ENCODE measurements around the gene ZFP28.

Gene ZFP28

DNA sequence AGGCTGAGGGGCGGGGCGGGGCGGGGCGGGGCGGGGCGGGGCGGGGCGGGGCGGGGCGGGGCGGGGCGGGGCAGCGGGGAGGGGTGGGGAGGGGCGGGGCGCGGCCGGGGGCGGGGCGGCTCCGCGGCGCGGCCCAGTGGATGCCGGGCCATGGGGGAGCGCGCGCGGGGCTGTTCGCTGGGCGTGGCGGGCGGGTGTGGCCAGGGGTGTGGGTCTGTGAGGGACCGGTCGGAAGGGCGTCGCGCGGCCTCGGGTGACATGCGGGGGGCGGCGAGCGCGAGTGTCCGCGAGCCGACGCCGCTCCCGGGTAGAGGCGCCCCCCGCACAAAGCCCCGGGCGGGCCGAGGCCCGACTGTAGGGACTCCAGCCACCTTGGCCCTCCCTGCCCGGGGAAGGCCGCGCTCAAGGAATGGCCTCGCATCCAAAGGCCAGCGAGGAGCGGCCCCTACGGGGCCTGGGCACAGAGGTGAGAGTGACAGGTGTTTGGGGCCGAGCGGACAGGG is at the start of gene ZFP28:
Gene ZFP28 (plus strand): TSS at position 188 of the 503 bp plus-strand sequence. CDS start 71 bp downstream, at position 259.
- DNase-seq: peak; percentile 67

DNA sequence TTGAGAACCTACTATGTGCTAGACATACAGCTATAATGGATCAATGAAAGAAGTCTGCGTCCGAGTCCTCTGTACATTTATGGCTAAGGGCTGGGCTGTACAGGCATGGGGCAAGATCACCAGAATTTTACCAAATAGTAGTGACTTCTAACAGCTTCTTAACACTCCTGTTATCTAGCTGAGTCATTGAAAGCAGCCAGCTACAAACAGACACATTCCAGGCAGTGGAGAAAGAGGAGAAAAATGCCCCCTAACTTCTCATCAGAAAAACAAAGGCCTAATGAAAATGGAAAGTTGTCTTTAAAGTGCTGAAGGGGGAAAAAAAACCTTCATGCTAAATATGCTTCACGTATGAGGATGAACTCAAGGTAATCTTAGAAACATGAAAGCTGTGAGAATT is 47.3 kb upstream of the ZFP28 start:
- no peak for DNase-seq

DNA sequence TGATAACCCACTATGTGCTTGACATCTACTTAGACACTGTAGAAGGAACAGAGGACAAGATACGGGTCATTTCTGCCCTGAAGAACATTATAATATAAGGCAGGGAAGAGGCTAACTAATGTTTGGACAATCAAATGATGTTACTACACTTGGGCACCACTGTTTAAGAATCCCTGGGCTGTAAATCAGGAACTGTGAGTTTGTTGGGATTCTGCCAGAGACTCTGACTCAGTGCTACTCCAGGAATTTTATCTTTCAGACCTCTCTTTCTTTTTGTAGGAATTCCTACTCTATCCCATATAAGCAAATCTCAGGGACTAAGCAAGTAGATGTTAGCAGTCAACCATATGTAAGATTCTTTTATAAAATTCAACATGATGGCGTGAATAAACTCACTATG is 34.2 kb upstream of the ZFP28 start:
- DNase-seq: no peak

DNA sequence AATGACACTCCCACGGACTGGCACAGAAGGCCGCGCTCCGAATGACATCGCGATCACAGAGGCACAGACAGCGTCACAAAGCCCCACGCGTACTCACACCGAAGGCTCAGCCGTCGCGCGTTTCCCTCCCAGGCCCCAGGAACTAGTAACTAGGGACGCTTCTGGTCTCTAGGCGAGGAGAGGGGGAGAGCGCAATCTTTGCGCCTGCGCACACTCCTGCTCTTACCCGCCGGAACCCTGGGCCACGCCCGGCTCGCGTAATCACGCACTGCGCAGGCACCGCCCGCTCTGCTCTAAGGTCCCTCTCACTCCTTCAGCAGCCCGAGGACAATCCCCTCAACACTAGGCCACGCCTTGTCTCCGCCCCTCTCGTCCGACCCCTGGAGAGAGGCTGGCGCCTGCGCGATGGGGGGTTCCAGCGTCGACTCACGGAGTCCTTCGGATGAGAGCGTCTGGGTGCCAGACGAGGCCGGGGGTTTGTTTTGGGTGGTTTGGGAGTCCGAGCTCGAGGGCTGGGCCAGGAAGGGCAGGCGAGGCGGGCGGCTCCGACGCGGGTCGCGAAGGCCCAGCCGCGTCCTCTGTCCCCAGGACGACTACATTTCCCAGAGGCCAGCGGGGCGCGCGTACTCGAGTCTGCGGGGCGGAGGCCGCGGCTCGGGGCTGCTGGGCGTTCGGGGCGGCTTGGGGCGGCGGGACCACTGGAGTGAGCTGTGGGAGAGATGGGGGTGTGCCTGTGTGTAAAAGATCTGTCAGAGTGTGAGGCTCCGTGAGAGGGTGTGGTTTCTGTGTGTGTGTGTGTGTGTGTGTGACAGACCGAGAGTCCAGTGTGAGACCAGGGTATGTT is 31.1 kb upstream of the ZFP28 start, which contains the start of gene ZNF471:
Gene ZNF471 (plus strand): TSS at position 410 of the 844 bp plus-strand sequence. CDS start 3,717 bp downstream, outside the sequence.
- peak; percentile 84 for DNase-seq

DNA sequence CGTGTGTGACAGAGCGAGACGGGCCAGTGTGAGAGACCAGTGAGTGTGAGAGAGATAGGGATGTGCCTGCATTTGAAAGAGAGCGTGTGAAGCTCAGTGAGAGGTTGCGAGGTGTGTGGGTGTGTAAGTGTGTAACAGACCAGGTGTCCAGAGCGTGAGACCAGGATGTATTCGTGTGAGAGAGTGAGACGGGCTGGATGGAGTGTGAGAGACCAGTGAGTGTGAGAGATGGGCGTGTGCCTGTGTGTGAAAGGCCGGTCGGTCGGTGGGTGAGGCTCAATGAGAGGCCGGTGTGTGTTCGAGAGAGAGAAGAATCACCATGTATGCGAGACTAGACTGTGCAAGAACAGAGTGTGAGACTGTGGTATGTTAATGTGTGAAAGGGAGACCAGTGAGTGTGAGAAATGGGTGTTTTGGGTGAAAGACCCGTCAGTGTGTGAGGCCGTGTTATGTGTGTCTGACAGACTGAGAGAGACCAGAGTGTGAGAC is 30.4 kb upstream of the ZFP28 start:
- no peak for DNase-seq

DNA sequence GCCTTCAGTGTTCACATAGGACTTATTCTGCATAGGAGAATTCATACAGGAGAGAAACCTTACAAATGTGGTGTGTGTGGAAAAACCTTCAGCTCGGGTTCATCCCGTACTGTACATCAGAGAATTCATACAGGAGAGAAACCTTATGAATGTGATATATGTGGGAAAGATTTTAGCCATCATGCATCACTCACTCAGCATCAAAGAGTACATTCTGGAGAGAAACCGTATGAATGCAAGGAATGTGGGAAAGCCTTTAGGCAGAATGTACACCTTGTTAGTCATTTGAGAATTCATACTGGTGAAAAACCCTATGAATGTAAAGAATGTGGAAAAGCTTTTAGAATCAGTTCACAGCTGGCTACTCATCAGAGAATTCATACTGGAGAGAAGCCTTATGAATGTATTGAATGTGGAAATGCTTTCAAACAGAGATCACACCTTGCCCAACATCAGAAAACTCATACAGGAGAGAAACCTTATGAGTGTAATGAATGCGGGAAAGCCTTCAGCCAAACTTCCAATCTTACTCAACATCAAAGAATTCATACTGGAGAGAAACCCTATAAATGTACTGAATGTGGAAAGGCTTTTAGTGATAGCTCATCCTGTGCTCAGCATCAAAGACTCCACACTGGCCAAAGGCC is 13.4 kb upstream of the ZFP28 start:
- no peak for DNase-seq

DNA sequence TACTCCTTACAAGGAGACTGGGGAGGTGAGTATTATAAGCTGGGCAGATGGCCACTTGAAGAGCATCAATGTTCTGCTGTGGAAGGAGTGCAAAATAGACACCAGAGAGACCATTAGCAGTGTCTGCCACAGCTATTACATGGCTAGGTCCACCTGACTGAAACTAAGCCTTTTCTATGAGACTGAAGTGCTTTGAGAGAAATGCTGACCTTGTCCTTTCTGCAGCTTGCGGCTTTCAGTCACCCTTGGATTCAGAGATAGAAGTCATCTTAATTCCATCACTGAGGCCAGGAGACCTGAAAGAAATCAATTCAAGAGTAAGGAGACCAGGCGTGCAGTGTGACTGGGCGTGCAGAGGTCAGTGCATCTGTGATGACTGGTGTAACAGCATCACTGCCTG is 1.3 kb upstream of the ZFP28 start:
- no peak for DNase-seq

DNA sequence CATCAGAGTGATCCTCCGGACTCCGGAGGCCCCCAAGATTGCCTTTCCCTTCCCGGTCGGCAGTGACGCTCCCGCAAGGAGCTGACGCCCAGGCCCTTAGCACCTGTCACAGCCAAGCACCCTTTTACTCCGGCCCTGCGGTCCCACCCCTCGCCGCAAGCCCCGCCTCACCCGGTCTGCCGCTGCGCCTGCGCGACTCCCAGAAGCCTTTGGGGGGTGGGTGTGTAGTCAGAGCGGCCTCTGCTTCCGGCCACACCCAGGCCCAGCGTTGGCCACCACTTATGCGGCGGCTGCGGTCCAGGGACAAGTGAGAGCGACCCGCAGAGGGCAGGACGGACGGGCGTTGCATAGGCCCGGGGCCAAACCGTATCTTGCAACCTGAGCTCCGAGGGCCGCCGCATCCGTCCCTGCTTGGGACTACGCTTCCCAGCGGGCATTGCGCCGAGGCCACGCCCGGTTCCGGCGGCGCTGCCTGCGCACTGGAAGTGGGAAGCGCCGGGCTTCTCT is 441 bp upstream of the ZFP28 start:
- DNase-seq: peak; percentile 82

DNA sequence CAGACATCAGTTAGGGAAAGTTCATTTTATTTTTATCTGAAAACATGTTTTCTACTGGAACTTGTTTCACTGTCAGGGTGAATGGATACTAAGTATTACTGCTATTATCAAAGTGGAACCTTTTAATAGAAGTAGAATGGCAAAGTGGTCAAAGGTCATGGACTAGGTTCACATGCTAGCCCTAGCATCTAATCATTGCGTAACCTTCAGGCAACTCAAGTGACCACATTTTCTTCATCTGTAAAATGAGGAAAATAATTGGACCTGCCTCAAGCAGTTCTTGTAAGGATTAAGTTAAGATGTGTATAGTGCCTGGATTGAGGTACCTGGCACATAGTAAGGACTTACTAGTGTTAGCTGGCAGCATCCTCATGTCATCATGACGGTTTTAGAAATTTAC is 5.0 kb downstream of the ZFP28 start:
- DNase-seq: no peak

DNA sequence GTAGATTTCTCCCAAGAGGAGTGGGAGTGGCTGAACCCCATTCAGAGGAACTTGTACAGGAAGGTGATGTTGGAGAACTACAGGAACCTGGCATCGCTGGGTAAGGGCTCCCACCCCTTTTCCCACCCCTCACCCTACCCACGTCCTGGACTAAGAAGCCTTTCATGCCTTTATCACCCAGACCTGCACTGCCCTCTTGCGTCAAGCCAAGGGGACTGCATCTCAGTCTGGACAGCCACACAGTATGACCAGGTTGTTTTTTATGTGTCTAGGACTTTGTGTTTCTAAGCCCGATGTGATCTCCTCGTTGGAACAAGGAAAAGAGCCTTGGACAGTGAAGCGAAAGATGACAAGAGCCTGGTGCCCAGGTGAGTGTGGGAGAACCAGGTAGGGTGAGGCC is 8.8 kb downstream of the ZFP28 start:
- DNase-seq: no peak

DNA sequence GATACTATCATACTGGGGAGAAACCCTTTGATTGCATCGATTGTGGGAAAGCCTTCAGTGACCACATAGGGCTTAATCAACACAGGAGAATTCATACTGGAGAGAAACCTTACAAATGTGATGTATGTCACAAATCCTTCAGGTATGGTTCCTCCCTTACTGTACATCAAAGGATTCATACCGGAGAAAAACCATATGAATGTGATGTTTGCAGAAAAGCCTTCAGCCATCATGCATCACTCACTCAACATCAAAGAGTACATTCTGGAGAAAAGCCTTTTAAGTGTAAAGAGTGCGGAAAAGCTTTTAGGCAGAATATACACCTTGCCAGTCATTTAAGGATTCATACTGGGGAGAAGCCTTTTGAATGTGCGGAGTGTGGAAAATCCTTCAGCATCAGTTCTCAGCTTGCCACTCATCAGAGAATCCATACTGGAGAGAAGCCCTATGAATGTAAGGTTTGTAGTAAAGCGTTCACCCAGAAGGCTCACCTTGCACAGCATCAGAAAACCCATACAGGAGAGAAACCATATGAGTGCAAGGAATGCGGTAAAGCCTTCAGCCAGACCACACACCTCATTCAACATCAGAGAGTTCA is 15.6 kb downstream of the ZFP28 start:
- no peak for DNase-seq

DNA sequence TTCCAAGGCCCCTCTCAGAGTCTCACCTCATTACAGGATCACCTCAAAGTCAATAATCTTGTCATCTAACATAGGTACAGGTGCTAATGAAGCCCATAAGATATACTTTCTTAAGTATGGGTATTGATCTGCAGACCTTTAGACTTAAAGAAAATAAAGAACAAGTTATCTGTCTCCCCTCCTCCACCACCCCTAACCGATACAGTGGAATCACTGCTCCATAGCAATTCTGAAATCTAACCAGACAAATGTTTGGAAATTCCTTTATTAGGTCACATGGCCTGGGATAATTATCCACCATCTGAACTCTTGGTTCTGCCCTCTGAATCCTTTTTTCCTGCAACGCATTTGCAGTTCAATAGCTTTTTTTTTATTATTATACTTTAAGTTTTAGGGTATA is 24.0 kb downstream of the ZFP28 start:
- no peak for DNase-seq

DNA sequence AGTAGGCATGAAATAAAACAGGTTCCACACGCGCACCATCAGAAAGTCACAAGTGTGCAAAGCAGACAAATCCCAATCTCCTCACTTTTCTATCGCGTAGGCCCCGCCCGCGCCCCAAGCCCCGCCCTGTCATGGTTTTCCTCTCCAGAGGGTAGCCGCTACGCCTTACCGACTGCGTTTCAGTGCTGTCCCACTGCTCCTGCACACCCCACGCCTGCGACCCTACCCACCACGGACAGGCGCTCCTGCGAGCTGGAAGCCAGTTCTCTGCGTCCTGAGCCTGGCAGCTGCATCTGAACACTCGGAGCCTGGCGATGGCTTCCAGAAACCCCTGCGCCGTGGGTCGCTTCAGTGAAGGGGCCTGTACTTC is 28.1 kb downstream of the ZFP28 start:
- no peak for DNase-seq

DNA sequence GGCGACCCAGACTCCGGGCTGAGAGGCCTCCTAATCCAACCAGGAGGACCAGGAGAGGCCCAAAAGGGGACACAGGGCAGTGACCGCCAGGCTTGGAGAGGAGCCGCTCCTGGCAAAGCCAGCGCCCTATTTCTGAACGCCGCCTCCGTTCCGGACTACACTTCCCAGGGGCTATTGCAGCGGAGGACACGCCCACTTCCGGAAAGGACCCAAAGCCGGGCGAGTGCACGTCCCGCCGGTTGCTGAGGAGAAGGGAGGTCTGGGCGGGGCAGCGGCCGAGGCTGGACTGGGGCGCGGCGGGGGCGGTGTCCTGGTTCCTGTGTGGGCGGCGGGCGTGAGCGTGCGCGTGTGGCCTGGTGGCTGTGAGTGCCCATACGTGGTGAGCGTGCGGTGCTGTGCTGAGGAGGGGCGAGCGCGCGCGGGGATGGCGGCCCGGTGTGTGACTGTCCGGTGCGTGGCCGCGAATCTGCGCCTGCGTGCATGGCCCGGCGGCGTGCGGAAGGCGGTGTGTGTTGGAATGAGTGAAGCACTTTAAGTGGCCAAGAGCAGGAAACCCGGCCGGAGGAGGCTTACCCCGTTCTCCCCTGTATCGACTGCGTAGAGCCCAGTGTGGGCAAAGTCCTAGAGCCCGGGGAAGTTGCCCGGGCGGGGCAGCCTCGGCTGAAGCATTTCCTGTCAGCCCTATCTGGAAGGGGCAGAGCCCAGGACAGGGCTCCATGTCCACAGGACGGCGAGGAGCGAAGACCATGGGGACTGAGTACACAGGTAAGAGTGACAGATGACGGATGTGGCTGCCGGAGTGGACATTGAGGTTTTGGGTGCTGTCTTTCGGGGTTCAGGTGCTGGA is 28.7 kb downstream of the ZFP28 start, which contains the start of gene ZNF470:
Gene ZNF470 (plus strand): TSS at position 195 of the 847 bp plus-strand sequence. CDS start 2,844 bp downstream, outside the sequence.
- DNase-seq: peak; percentile 51

DNA sequence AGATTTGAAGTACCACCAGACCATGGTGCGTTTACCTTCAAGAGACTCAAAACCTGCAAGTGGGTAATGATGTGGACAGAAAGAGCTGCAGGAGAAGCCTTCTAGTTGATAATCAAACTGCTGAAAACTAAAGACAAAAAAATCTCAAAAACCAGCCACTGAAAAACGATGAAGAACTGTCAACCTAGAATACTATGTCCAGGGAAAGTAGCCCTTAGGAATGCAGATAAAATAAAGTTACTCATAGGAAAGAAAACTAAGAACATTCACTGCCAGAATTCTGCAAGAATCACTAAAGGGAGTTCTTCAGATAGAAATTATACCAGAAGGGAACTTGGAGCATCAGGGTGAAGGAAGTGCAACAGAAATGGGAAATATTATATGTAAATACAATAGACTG is 33.8 kb downstream of the ZFP28 start:
- DNase-seq: no peak

DNA sequence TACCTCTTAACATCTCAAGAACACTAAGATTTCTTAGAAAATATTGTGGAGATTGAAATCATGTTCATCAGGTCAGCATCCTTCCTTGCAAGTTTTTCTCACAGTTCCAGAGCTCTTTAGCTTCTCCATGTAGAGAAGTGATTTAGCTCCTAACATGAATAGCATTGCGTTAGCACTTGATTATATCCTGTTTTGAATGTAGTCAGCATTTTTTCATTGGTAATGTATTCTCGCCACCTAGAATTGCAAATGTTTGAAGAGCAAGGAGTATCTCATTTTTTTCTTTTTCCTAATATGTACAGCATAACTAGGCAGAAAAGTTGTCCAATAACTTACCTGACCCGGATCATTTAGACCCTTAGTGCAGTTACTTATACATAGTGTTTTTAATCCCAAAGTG is 35.2 kb downstream of the ZFP28 start:
- no peak for DNase-seq

DNA sequence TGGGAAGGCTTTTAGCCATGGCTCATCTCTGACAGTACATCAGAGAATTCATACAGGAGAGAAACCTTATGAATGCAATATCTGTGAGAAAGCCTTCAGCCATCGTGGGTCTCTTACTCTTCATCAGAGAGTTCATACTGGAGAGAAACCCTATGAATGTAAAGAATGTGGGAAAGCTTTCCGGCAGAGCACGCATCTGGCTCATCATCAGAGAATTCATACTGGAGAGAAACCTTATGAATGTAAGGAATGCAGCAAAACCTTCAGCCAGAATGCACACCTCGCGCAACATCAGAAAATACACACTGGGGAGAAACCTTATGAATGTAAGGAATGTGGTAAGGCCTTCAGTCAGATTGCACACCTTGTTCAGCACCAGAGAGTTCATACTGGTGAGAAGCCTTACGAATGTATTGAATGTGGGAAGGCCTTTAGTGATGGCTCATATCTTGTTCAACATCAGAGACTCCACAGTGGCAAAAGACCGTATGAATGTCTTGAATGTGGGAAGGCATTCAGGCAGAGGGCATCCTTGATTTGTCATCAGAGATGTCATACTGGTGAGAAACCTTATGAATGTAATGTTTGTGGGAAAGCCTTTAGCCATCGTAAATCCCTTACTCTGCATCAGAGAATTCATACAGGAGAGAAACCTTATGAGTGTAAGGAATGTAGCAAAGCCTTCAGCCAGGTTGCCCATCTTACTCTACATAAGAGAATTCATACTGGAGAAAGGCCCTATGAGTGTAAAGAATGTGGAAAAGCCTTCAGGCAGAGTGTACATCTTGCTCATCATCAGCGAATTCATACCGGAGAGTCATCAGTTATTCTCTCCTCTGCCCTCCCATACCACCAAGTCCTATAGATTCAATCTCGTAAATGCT is 39.2 kb downstream of the ZFP28 start:
- DNase-seq: no peak

DNA sequence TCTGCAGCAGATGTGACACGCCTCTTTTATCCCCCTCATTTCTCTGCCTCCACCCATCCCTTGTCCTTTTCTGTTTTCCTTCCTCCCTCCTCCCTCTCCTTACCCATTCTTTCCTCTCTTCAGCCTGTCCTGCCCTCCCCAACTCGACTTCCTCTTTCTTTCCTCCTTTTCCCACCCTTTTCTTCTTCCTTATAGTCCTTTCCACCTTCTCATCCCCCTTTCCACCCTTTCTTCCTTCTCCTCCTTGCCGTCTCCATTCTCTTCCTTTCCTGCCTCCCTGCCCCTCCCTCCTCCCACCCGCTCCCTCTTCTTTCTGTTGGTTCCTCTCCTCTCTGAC is 55.7 kb downstream of the ZFP28 start:
- DNase-seq: no peak

DNA sequence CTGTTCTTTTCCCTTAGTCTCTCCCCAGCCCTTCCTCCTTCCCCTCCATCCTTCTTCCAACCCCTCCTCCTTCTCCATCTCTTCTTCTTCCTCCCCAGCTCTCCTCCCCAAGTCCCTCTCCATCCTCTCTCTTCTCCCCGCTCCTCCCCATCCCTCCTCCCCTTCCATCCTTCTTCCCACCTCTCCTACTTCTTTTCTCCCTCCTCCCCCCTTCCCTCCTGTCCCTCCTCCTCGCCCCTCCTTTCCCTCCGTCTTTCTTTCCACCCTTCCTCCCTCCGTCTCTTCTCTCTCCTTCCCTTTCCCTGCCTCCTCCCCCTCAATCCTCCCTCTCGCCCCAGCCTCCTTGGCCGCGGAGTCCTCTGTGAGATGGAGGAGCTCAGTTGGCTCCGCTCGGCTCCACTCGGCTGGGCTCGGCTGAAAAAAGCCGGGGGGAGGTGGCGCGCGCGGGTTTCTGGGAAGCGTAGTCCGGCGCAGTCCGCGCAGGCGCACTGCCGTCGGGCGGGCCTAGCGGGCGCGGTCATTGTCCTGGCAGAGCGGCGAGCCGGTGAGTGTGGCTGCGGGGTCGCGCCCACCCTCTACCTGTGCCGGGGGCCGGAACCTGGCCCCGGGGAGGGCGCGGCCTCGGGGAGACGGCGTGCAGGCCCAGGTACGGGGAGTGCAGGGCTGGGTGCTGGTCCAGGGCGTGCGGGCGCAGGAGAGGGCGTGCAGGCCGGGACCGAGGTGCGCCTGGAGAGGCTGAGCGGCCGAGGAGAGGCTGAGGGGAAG is 56.2 kb downstream of the ZFP28 start, which contains the start of gene ZNF71:
Gene ZNF71 (plus strand): TSS at position 520 of the 765 bp plus-strand sequence. CDS start 6,257 bp downstream, outside the sequence.
- DNase-seq: peak; percentile 94

DNA sequence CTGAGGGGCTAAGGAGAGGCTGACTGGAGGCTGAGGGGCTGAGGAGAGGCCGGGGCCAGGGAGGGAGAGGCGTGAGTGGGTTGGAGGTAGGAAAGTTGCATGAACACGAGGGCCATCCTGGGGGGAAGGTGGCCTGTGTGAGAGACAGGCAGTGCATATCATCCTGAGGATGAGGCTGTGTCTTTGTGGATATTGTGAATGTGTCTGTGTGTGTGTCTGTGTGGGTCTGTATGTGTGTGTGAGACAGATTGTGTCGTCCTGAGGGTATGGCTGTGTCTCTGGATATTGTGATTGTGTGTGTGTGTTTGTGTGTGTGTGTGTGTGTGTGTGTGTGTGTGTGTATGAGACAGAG is 56.8 kb downstream of the ZFP28 start:
- peak; percentile 36 for DNase-seq
